ENCODE results near the gene ARL5C.

DNA sequence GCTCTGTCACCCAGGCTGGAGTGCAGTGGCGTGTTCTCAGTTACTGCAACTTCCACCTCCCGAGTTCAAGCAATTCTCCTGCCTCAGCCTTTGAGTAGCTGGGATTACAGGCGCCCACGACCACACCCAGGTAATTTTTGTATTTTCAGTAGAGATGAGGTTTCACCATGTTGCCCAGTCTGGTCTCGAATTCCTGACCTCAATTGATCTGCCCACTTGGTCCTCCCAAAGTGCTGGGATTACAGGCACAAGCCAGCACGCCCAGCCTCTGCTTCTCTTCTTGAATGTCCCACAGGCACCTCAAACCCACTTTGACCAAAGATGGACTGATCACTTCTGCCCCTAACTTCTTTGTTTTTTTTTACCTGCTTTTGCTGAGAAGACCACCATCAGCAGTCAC lies 4.6 kb upstream of the ARL5C start:
- TF ChIP-seq, protein P1, sequence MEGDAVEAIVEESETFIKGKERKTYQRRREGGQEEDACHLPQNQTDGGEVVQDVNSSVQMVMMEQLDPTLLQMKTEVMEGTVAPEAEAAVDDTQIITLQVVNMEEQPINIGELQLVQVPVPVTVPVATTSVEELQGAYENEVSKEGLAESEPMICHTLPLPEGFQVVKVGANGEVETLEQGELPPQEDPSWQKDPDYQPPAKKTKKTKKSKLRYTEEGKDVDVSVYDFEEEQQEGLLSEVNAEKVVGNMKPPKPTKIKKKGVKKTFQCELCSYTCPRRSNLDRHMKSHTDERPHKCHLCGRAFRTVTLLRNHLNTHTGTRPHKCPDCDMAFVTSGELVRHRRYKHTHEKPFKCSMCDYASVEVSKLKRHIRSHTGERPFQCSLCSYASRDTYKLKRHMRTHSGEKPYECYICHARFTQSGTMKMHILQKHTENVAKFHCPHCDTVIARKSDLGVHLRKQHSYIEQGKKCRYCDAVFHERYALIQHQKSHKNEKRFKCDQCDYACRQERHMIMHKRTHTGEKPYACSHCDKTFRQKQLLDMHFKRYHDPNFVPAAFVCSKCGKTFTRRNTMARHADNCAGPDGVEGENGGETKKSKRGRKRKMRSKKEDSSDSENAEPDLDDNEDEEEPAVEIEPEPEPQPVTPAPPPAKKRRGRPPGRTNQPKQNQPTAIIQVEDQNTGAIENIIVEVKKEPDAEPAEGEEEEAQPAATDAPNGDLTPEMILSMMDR (optimal IDR thresholded peaks at IDR 0.05 in 1 of 3, IDR thresholded peaks at IDR 0.05 in 1 of 3, conservative IDR thresholded peaks at IDR 0.05 in 1 of 3; ENCODE audit: extremely low read depth in 1 of 3, insufficient read depth in 2 of 3, low read length in 3 of 3), result no peak
- no peak for TF ChIP-seq EZH2 (IDR thresholded peaks at IDR 0.05; ENCODE audit: low read length)
